ENCODE measurements around the gene PLEKHG4B. TPM values are rescaled to one million over a fixed set of nuclear protein-coding genes. Genes with fewer than 3 reads are reported as not detected.

PLEKHG4B gene
- total and polyA plus RNA-seq, 4 experiments from 2014 or later: not detected

- no peaks in the 10 kb centered on the region for H3K4me1 ChIP-seq (ENCODE audit: insufficient read depth, low read length)
- H3K36me3 ChIP-seq (ENCODE audit: insufficient read depth, low read length): no peaks in the 10 kb centered on the region
- no peaks in the 10 kb centered on the region for H3K4me1 Mint-ChIP-seq
- ChIA-PET CTCF (ENCODE audit: partially characterized antibody) (no interaction called here), POLR2A (ENCODE audit: partially characterized antibody) (no interaction called here)
- no peak overlapping the region for H3K27ac ChIP-seq (ENCODE audit: low read depth, low read length)
- H3K9me3 Mint-ChIP-seq: peaks cover 0 to 3% (median 0%) of the 10 kb centered on the region in 8 donors
- peaks cover 6% of the 10 kb centered on the region in 2 donors for H3K27me3 Mint-ChIP-seq
- DNase-seq: no peak
- no peaks in the 10 kb centered on the region for H3K36me3 Mint-ChIP-seq
- no peaks in the 10 kb centered on the region for H3K27me3 ChIP-seq (ENCODE audit: insufficient read depth, low read length)
- no peak overlapping the region for H3K4me3 Mint-ChIP-seq
- H3K27ac Mint-ChIP-seq: peak overlapping the region in 1 of 7 donors; percentile 1
- no peak overlapping the region for H3K4me3 ChIP-seq (ENCODE audit: low read length in 2 of 2)
- intact Hi-C loops (cut with micrococcal nuclease): no loop called here
- H3K9me3 ChIP-seq (ENCODE audit: control insufficient read depth in 1 of 2, low read length in 2 of 2): no peaks in the 10 kb centered on the region
These were observed 62.9 kb downstream of the PLEKHG4B start for GRCh38 chr5:154826-155225.

- ChIA-PET POLR2A (ENCODE audit: partially characterized antibody) (no interaction called here), CTCF (ENCODE audit: partially characterized antibody) (no interaction called here)
- Mint-ChIP-seq H3K4me3 (no peak overlapping the region), H3K4me1 (no peaks in the 10 kb centered on the region), H3K36me3 (no peaks in the 10 kb centered on the region), H3K27me3 (peaks cover 10 to 15% of the 10 kb centered on the region in 2 donors), H3K27ac (no peak overlapping the region), H3K9me3 (no peaks in the 10 kb centered on the region)
- intact Hi-C loops (cut with micrococcal nuclease): no loop called here
- Histone ChIP-seq H3K27me3 (ENCODE audit: insufficient read depth, low read length) (no peaks in the 10 kb centered on the region), H3K27ac (ENCODE audit: low read depth, low read length) (no peak overlapping the region), H3K36me3 (ENCODE audit: insufficient read depth, low read length) (no peaks in the 10 kb centered on the region), H3K4me3 (ENCODE audit: low read length in 2 of 2) (no peak overlapping the region), H3K4me1 (ENCODE audit: insufficient read depth, low read length) (no peaks in the 10 kb centered on the region), H3K9me3 (ENCODE audit: control insufficient read depth in 1 of 2, low read length in 2 of 2) (no peaks in the 10 kb centered on the region)
- DNase-seq: no peak
These were observed 63.9 kb downstream of the PLEKHG4B start for GRCh38 chr5:155651-156410.

GRCh38 chr5:156411-157072 lies 64.6 kb downstream of the PLEKHG4B start:
- no peaks in the 10 kb centered on the region for H3K9me3 ChIP-seq (ENCODE audit: control insufficient read depth in 1 of 2, low read length in 2 of 2)
- DNase-seq: no peak
- no peak overlapping the region for H3K4me3 ChIP-seq (ENCODE audit: low read length in 2 of 2)
- Mint-ChIP-seq H3K4me3 (no peak overlapping the region), H3K9me3 (peaks cover 0 to 2% (median 0%) of the 10 kb centered on the region in 8 donors), H3K27ac (no peak overlapping the region), H3K4me1 (no peaks in the 10 kb centered on the region), H3K36me3 (no peaks in the 10 kb centered on the region), H3K27me3 (peaks cover 10 to 15% of the 10 kb centered on the region in 2 donors)
- no peaks in the 10 kb centered on the region for H3K36me3 ChIP-seq (ENCODE audit: insufficient read depth, low read length)
- intact Hi-C loops (cut with micrococcal nuclease): no loop called here
- POLR2A ChIA-PET (ENCODE audit: partially characterized antibody): no interaction called here
- CTCF ChIA-PET (ENCODE audit: partially characterized antibody): no interaction called here
- H3K27ac ChIP-seq (ENCODE audit: low read depth, low read length): no peak overlapping the region
- no peaks in the 10 kb centered on the region for H3K27me3 ChIP-seq (ENCODE audit: insufficient read depth, low read length)
- no peaks in the 10 kb centered on the region for H3K4me1 ChIP-seq (ENCODE audit: insufficient read depth, low read length)

- no peak overlapping the region for H3K27ac ChIP-seq (ENCODE audit: low read depth, low read length)
- no peaks in the 10 kb centered on the region for H3K27me3 ChIP-seq (ENCODE audit: insufficient read depth, low read length)
- intact Hi-C loops (cut with micrococcal nuclease): no loop called here
- Mint-ChIP-seq H3K27me3 (peaks cover 10 to 15% of the 10 kb centered on the region in 2 donors), H3K4me3 (no peak overlapping the region), H3K27ac (no peak overlapping the region), H3K9me3 (peaks cover 0 to 2% (median 0%) of the 10 kb centered on the region in 8 donors), H3K4me1 (no peaks in the 10 kb centered on the region), H3K36me3 (no peaks in the 10 kb centered on the region)
- POLR2A ChIA-PET (ENCODE audit: partially characterized antibody): no interaction called here
- no peak for DNase-seq
- H3K4me3 ChIP-seq (ENCODE audit: low read length in 2 of 2): no peak overlapping the region
- no peaks in the 10 kb centered on the region for H3K4me1 ChIP-seq (ENCODE audit: insufficient read depth, low read length)
- no peaks in the 10 kb centered on the region for H3K36me3 ChIP-seq (ENCODE audit: insufficient read depth, low read length)
- H3K9me3 ChIP-seq (ENCODE audit: control insufficient read depth in 1 of 2, low read length in 2 of 2): no peaks in the 10 kb centered on the region
- CTCF ChIA-PET (ENCODE audit: partially characterized antibody): no interaction called here
These were observed 65.3 kb downstream of the PLEKHG4B start for GRCh38 chr5:157126-157715.

GRCh38 chr5:157801-158200 lies 65.8 kb downstream of the PLEKHG4B start:
- H3K27ac ChIP-seq (ENCODE audit: low read depth, low read length): no peak overlapping the region
- Mint-ChIP-seq H3K27ac (peak overlapping the region in 1 of 7 donors; percentile 25), H3K4me3 (no peak overlapping the region), H3K27me3 (peaks cover 10 to 15% of the 10 kb centered on the region in 2 donors), H3K36me3 (no peaks in the 10 kb centered on the region), H3K4me1 (no peaks in the 10 kb centered on the region), H3K9me3 (peaks cover 0 to 2% (median 0%) of the 10 kb centered on the region in 8 donors)
- no peaks in the 10 kb centered on the region for H3K36me3 ChIP-seq (ENCODE audit: insufficient read depth, low read length)
- CTCF ChIA-PET (ENCODE audit: partially characterized antibody): no interaction called here
- H3K27me3 ChIP-seq (ENCODE audit: insufficient read depth, low read length): no peaks in the 10 kb centered on the region
- no peak overlapping the region for H3K4me3 ChIP-seq (ENCODE audit: low read length in 2 of 2)
- intact Hi-C loops (cut with micrococcal nuclease): no loop called here
- no peak for DNase-seq
- H3K9me3 ChIP-seq (ENCODE audit: control insufficient read depth in 1 of 2, low read length in 2 of 2): no peaks in the 10 kb centered on the region
- no peaks in the 10 kb centered on the region for H3K4me1 ChIP-seq (ENCODE audit: insufficient read depth, low read length)
- POLR2A ChIA-PET (ENCODE audit: partially characterized antibody): no interaction called here

GRCh38 chr5:158807-159447 lies 67.0 kb downstream of the PLEKHG4B start:
- no peaks in the 10 kb centered on the region for H3K27me3 ChIP-seq (ENCODE audit: insufficient read depth, low read length)
- no peaks in the 10 kb centered on the region for H3K4me1 Mint-ChIP-seq
- peaks cover 10 to 15% of the 10 kb centered on the region in 2 donors for H3K27me3 Mint-ChIP-seq
- intact Hi-C loops (cut with micrococcal nuclease): no loop called here
- H3K9me3 ChIP-seq (ENCODE audit: control insufficient read depth in 1 of 2, low read length in 2 of 2): no peaks in the 10 kb centered on the region
- no peak overlapping the region for H3K4me3 Mint-ChIP-seq
- POLR2A ChIA-PET (ENCODE audit: partially characterized antibody): no interaction called here
- no peak overlapping the region for H3K27ac Mint-ChIP-seq
- no peaks in the 10 kb centered on the region for H3K36me3 Mint-ChIP-seq
- no peak for DNase-seq
- CTCF ChIA-PET (ENCODE audit: partially characterized antibody): no interaction called here
- no peaks in the 10 kb centered on the region for H3K36me3 ChIP-seq (ENCODE audit: insufficient read depth, low read length)
- H3K4me1 ChIP-seq (ENCODE audit: insufficient read depth, low read length): no peaks in the 10 kb centered on the region
- peaks cover 0 to 2% (median 0%) of the 10 kb centered on the region in 8 donors for H3K9me3 Mint-ChIP-seq
- H3K4me3 ChIP-seq (ENCODE audit: low read length in 2 of 2): no peak overlapping the region
- H3K27ac ChIP-seq (ENCODE audit: low read depth, low read length): no peak overlapping the region

GRCh38 chr5:159448-160172 lies 67.6 kb downstream of the PLEKHG4B start:
- Mint-ChIP-seq H3K4me1 (no peaks in the 10 kb centered on the region), H3K27me3 (peaks cover 10 to 15% of the 10 kb centered on the region in 2 donors), H3K27ac (no peak overlapping the region), H3K4me3 (no peak overlapping the region), H3K9me3 (peaks cover 0 to 2% (median 0%) of the 10 kb centered on the region in 8 donors), H3K36me3 (no peaks in the 10 kb centered on the region)
- Histone ChIP-seq H3K4me1 (ENCODE audit: insufficient read depth, low read length) (no peaks in the 10 kb centered on the region), H3K27me3 (ENCODE audit: insufficient read depth, low read length) (no peaks in the 10 kb centered on the region), H3K4me3 (ENCODE audit: low read length in 2 of 2) (no peak overlapping the region), H3K9me3 (ENCODE audit: control insufficient read depth in 1 of 2, low read length in 2 of 2) (no peaks in the 10 kb centered on the region), H3K36me3 (ENCODE audit: insufficient read depth, low read length) (no peaks in the 10 kb centered on the region), H3K27ac (ENCODE audit: low read depth, low read length) (no peak overlapping the region)
- ChIA-PET CTCF (ENCODE audit: partially characterized antibody) (no interaction called here), POLR2A (ENCODE audit: partially characterized antibody) (no interaction called here)
- DNase-seq: no peak
- intact Hi-C loops (cut with micrococcal nuclease): no loop called here

Data from CD4-positive, alpha-beta memory T cell (primary cell).